Loucy (cell line): ENCODE measurements around the gene LAIR1.

ENCODE experiments used
- H2AFZ ChIP-seq: fragments of 200-600 bp; sonication (generic); 2 replicates; pipeline ENCODE4 v1.6.0; 2016; ENCODE audit warnings: antibody characterized with exemption, mild to moderate bottlenecking, low read length, moderate library complexity
- H3F3A ChIP-seq: fragments of 200-600 bp; 2 replicates; pipeline ENCODE4 v1.6.0; 2016; ENCODE audit warnings: antibody characterized with exemption, low read depth, mild to moderate bottlenecking
- H3K27me3 ChIP-seq: fragments of 200-600 bp; sonication (generic); 2 replicates; pipeline ENCODE4 v1.6.1; 2014; ENCODE audit warnings: low read length, mild to moderate bottlenecking; ENCODE audit not compliant: insufficient read depth, poor library complexity, severe bottlenecking
- H3K36me3 ChIP-seq: fragments of 200-600 bp; sonication (generic); 2 replicates; pipeline ENCODE4 v1.6.1; 2016; ENCODE audit warnings: low read length; ENCODE audit not compliant: insufficient read depth
- H3K4me1 ChIP-seq: fragments of 200-600 bp; sonication (generic); 2 replicates; pipeline ENCODE4 v1.5.1; 2014; ENCODE audit warnings: low read length, mild to moderate bottlenecking; ENCODE audit not compliant: insufficient read depth, poor library complexity, severe bottlenecking
- H3K4me2 ChIP-seq: fragments of 200-600 bp; sonication (generic); 2 replicates; pipeline ENCODE4 v1.6.0; 2014; ENCODE audit warnings: antibody characterized with exemption, low read length, low read depth, mild to moderate bottlenecking; ENCODE audit not compliant: poor library complexity, severe bottlenecking
- H3K4me3 ChIP-seq: fragments of 200-600 bp; sonication (generic); 2 replicates; pipeline ENCODE4 v1.5.1; 2014; ENCODE audit warnings: low read length, mild to moderate bottlenecking, mixed read lengths; ENCODE audit not compliant: poor library complexity, severe bottlenecking
- H3K79me2 ChIP-seq: fragments of 200-600 bp; sonication (generic); 2 replicates; pipeline ENCODE4 v1.6.1; 2014; ENCODE audit warnings: low read length; ENCODE audit not compliant: insufficient read depth
- H3K9ac ChIP-seq: fragments of 200-600 bp; sonication (generic); 2 replicates; pipeline ENCODE4 v1.6.0; 2014; ENCODE audit warnings: mild to moderate bottlenecking, low read depth, low read length, moderate library complexity; ENCODE audit not compliant: poor library complexity, severe bottlenecking
- H3K9me2 ChIP-seq: fragments of 200-600 bp; sonication (generic); replicated peaks from 2 replicates; pipeline ENCODE4 v1.6.1; 2016; ENCODE audit warnings: low read depth, low read length, mixed read lengths
- H3K9me3 ChIP-seq: fragments of 200-600 bp; sonication (generic); 2 replicates; pipeline ENCODE4 v1.6.1; 2014; ENCODE audit warnings: mild to moderate bottlenecking, antibody characterized with exemption, low read length, low read depth; ENCODE audit not compliant: insufficient read depth
- H4K20me1 ChIP-seq: fragments of 200-600 bp; sonication (generic); 2 replicates; pipeline ENCODE4 v1.6.0; 2014; ENCODE audit warnings: antibody characterized with exemption, low read length, mild to moderate bottlenecking; ENCODE audit not compliant: insufficient read depth, poor library complexity, severe bottlenecking
- CTCF ChIP-seq: fragments of 200-600 bp; sonication (generic); conservative IDR thresholded peaks from 2 replicates; pipeline ENCODE4 v1.5.1; 2014; ENCODE audit warnings: mild to moderate bottlenecking, antibody characterized with exemption, low read length
- EZH2phosphoT487 ChIP-seq: fragments of 200-600 bp; IDR thresholded peaks from 2 replicates; pipeline ENCODE4 v1.6.1; 2018; ENCODE audit warnings: antibody characterized with exemption, mild to moderate bottlenecking, moderate library complexity, borderline replicate concordance

Gene LAIR1

DNA sequence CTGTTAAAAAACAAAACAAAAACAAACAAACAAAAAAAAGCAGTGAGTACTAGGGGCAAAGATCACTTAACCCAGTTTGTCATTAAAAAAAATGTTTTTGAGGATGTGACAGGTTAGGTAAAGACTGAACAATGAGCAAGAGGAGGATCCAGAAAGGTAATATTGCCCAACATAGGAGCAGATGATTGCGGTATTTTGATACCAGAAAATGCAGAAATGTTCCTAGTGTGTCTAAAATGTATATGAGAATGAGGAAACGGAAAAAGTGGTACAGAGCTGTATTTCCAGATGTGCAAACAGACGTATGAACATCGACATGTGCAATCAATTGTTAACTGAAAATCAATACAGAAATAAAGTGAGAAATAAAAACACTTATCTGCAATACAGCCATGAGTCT is 20.9 kb downstream of the LAIR1 start:
- Histone ChIP-seq H3K36me3 (no peaks in the 10 kb centered on the region), H3K4me1 (peaks cover 6% of the 10 kb centered on the region), H3K79me2 (no peaks in the 10 kb centered on the region), H3K4me2 (no peak overlapping the region), H3F3A (no peaks in the 10 kb centered on the region), H3K9me3 (no peaks in the 10 kb centered on the region), H2AFZ (no peak overlapping the region), H3K4me3 (no peak overlapping the region), H3K9ac (no peak overlapping the region), H3K9me2 (no peaks in the 10 kb centered on the region), H3K27me3 (no peaks in the 10 kb centered on the region), H4K20me1 (no peaks in the 10 kb centered on the region)
- TF ChIP-seq EZH2phosphoT487 (no peak), CTCF (no peak)

- Histone ChIP-seq H3K79me2 (no peaks in the 10 kb centered on the region), H2AFZ (no peak overlapping the region), H3K9ac (no peak overlapping the region), H3K4me1 (no peaks in the 10 kb centered on the region), H3K4me3 (no peak overlapping the region), H3K9me3 (no peaks in the 10 kb centered on the region), H4K20me1 (no peaks in the 10 kb centered on the region), H3K36me3 (no peaks in the 10 kb centered on the region), H3K9me2 (no peaks in the 10 kb centered on the region), H3K27me3 (no peaks in the 10 kb centered on the region), H3K4me2 (no peak overlapping the region), H3F3A (no peaks in the 10 kb centered on the region)
- TF ChIP-seq CTCF (no peak), EZH2phosphoT487 (no peak)
Measured at GRCh38 chr19:54341295-54341694, 23.4 kb downstream of the LAIR1 start.

DNA sequence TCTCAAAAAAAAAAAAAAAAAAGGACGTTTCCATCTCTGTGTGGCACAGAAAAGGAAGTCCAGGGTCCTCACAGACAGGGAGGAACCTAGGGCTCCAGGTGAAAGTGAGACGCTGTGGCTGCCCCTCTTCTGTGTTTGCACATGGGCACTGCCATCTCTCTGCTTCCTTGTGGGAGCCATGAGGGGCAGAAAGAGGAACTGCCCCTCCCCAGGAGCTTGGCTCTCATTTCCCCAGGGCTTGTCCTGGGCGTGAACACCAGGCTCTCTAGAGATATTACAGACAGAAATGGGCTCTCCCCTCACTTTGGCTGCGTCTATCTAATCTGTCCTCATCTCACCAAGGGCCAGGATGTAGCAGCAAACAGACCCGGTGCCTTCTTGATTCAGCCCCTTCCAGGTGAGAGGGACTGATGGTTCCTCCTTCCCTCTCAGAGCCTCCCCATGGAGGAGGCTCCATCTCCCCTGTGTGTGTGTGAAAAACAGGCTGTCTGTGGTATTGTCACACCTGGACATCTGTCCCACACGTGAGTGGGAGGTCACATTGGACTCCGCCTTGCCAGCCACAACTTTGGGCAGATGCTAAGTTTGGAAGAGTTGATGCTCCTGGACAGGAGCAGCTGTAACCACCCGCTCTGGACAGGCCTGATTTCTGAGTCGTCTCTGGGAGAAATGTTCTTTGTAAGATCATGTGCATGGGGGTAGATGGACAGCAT is 24.9 kb downstream of the LAIR1 start:
- TF ChIP-seq EZH2phosphoT487: no peak
- TF ChIP-seq CTCF: no peak
- Histone ChIP-seq H2AFZ (no peak overlapping the region; the same call in 1 of the 2 replicates), H3K4me3 (no peak overlapping the region)

More for the DNA sequence above, 24.9 kb downstream of the LAIR1 start:
- Histone ChIP-seq H4K20me1 (no peaks in the 10 kb centered on the region), H3K9ac (no peak overlapping the region), H3F3A (no peaks in the 10 kb centered on the region), H3K4me1 (no peaks in the 10 kb centered on the region), H3K79me2 (no peaks in the 10 kb centered on the region), H3K27me3 (no peaks in the 10 kb centered on the region), H3K9me3 (no peaks in the 10 kb centered on the region), H3K4me2 (no peak overlapping the region), H3K36me3 (no peaks in the 10 kb centered on the region), H3K9me2 (no peaks in the 10 kb centered on the region)
